Fibroblast of peridontal ligament (primary cell): ENCODE data around the gene LRRC73.
"Not testable (repeated sequence)": the region's sequence is repeated elsewhere in the genome, so short reads cannot be mapped to it uniquely, and the experiment has no call there.

ENCODE experiments used
- DNase-seq: peaks from one replicate; pipeline ENCODE4 v3.0.0-alpha.2; 2010; ENCODE audit errors: extremely low read depth

The LRRC73 gene, protein sequence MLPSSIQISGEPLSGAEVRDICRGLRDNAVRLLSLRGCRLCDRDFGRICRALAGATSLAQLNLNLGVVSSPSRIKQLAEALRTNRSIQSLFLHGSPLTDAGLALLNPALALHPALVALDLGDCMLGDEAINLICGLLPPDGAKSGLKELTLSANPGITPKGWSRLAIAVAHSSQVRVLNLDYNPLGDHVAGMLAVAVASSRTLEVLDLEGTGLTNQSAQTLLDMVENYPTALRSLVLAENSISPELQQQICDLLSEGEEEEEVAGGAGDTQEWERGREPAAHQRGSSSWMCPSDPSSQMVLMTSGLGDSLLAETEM

DNA sequence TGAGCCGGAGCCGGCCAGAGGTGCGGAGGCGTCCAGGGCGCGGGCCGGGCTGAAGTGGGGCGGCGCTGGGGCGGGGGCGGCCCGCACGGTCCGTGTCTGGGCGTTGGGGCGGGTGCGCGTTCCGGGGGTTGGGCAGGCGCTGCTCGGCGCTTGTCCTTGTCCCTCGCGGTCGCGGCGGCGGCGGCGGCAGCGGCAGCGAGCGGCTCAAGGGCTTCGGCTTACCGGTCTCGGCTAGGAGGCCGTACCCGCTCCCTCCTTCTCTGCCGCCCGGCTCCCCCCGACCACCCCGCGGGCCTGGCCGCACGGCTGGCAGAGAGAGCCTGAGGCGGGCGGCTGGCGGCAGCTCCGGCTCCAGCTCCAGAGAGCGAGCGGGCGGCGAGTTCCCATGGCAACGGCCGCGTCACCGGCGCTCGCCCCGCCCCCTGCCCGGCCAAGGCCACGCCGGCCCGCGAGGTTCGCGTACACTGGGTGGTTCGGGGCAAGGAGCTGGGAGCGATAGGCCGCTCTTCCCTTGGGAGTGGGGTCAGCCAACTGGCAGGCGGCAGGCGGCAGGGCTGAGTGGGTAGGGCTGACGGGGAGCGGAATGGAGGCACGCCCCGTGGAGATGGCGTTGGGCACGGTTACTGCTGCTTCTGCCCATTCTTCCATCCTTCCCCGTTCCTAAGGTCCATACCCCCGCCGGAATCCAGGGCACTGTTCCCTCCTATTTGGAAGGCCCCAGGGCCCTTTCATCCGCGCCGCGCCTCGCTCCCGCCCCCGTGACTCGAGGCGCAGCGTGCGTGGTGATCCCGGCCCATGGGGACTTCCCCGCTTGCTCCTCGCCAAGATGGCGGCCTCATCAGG, at the start of gene LRRC73:
TSS of gene LRRC73 (minus strand) at position 363 of the 843 bp plus-strand sequence. CDS start 561 bp downstream, outside the sequence.
- peak; percentile 76 for DNase-seq

DNA sequence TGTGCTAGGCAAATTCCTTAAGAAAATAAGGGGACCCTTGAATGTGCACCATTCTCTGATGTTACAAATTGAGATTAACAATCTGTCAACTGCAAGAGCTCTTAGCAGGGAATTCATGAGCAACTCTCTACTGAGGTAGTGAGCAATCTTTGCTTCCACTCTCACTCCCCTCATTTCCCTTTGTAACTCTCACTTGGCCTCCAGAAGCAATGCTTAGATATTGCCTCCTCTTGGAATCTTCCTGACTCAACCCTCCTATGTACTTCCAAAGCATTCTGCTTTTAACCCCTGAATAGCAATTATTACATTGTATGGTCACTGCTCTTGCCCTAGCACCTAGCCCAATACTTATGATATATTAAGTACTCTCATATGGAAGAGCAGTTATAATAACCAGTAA, 49.2 kb upstream of the LRRC73 start:
- DNase-seq = no peak

DNA sequence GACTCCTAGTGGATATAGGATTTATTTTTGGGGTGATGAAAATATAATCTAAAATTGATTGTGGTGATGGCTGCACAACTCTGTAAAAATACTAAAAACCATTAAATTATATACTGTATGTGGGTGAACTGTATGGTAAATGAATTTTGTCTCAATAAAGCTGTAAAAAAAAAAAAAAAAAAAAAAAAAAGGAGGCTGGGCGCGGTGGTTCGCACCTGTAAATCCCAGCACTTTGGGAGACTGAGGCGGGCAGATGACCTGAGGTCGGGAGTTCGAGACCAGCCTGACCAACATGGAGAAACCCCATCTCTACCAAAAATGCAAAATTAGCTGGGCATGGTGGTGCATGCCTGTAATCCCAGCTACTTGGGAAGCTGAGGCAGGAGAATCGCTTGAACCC, 47.5 kb upstream of the LRRC73 start:
- DNase-seq = not testable (repeated sequence)

DNA sequence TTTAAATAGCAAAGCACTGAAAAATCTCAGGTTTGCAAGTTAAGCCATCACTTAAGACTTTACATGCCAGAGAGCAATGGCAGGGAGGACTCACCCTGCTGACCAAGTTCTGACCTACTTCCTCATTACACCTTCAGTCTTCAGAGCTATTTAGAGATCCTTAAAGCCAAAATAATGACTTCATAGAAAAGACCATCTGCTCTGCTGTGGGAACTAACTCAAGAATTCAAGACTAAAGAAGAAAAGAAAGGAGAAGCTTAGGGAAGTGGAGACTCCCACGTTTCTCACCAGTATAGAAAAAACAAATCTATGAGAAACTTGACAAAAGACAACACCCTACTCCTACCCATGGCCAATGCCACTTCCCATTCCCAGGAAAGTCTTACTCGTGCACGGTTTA, 37.1 kb upstream of the LRRC73 start:
- DNase-seq = no peak

DNA sequence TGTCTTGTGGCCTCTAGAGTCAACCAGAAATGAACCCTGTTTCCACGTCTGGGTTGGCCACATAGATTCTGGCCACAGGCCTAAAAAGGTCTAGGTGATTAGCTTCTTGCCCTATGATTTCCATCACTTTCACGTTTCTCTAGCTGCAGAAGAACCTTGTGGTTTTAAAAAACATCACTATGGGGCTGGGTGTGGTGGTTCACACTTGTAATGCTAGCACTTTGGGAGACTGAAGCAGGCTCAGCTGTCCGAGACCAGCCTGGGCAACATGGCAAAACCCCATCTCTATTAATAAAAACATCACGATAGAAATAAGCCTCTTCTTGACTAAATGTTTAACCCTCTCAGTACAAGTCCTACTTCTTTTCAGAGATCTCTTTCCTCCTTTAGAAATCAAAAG, 34.3 kb upstream of the LRRC73 start:
- DNase-seq = no peak

DNA sequence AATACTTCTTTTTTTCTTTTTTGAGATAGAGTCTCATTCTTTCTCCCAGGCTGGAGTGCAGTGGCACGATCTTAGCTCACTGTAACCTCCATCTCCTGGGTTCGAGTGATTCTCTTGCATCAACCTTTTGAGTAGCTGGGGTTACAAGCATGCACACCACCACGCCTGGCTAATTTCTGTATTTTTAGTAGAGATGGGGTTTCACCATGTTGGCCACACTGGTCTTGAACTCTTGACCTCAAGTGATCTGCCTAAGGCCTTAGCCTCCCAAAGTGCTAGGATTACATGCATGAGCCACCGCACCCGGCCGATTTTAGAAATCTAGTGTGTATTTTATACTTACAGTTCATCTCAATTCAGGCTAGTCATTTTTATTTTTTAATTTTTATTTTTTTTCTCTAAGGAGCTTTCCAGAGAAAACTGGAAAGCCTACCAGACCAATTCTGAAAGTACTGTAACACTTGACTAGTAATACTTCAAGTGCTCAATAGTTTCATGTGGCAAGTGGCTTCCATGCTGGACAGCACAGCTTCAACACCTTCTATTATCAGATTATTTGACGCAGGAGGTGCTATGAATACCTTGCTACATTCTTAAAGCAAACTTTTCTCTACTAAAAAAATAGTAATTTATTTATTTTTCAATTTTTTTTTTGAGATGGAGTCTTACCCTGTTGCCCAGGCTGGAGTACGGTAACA, 31.8 kb upstream of the LRRC73 start:
- no peak for DNase-seq

DNA sequence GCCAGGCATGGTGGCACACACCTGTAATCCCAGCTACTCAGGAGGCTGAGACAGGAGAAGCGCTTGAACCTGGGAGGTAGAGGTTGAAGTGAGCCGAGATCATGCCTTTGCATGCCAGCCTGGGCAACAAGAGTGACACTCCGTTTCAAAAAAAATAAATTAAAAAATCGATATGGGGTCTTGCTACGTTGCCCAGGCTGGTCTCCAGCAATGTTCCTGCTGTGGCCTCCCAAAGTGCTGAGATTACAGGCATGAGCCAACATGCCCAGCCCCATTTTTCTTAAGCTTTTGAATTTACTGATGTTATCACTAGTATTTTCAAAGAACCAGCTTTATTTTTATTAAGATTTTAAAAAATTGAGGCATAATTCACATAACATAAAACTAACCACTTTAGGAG, 30.4 kb upstream of the LRRC73 start:
- no peak for DNase-seq

DNA sequence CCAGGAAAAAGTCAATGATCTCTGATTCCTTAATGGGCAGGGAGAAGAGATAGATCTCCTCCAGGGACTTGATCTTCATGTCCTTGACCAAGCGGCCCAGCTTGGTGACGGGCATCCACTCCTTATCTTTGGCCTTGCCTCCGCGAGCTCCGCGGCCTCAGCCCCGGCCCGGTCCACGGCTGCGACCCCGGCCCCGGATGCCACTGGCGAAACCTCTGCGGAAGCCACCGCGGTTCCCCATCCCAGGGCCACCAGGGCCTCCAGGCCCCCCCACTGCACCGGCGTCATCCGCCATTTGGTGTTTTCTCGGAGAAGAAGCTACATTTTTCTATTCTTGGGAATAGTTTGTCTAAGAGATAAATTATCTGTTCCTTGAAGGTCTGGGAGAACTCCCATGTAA, 29.3 kb upstream of the LRRC73 start:
- DNase-seq = not testable (repeated sequence)

DNA sequence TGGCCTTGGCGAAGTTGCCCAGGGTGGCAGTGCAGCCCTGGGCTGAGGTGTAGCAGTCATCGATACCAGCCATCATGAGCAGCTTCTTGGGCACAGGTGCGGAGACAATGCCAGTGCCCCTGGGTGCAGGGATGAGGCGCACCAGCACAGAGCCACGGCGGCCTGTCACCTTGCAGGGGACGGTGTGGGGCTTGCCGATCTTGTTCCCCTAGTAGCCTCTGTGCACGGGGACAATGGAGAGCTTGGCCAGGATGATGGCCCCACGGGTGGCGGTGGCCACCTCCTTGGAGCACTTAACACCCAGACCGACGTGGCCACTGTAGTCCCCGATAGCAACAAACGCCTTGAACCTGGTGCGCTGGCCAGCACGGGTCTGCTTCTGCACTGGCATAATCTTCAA, 28.8 kb upstream of the LRRC73 start:
- DNase-seq = not testable (repeated sequence)

DNA sequence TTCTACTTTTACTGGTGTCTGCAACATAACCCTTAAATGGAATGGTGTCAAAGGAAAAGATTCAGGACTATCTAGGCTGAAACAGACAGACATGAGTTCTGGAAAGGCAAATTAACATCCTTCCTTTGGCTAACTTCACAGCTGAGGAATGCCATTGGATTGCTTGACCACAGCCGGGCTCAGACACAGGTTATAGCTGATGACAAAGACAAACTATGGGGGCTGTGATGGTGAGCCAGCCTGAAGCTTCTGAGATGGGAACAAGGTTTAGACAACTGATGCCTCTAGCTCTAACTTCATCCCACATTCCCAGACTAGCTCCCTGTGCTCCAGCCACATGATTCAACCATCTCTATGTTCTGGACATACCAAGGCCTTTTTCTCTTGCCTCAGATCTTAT, 22.1 kb upstream of the LRRC73 start:
- DNase-seq = no peak

DNA sequence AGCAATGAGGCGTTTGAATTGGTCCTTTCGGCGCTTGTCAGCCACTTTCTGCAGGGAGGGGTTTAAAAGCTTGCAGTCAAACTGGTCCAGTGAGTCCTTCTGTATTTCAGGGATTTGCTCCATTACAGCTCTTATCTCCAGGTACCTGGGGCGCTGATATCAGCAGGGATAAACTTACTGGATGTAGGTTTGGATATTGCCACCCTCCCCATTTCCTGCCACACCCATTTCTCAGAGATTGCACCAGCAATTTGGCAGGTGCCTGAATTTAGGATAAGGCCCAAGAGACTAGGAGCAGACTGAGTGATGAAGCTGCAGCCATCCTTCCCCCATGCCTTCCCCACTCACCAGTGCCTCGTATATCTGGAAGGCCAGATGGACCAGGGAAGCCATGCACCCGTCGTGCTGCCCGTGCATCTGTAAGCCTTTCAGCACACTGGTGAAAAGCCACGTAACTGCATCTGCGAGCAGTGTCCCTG, 14.4 kb upstream of the LRRC73 start:
- DNase-seq = no peak

DNA sequence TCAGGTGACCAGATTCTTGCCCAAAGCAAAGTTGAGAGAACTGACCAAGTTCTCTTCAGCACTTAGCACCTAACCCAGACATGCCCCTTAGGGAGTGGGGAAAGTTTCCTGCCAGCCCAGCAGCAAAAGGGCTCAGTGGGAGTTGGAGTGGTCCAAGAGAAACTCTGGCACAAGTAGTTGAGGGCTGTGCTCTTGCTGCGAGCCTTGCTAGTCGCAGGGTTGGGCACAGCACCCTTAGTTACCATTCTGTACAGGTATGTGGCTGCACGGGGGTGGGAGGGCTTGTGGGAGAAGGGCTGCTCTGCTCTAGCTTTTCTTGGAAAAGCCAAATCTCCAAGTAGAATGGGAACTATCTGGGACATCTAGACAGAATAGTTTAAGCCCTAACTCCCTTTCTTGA, 13.1 kb upstream of the LRRC73 start:
- DNase-seq = no peak

DNA sequence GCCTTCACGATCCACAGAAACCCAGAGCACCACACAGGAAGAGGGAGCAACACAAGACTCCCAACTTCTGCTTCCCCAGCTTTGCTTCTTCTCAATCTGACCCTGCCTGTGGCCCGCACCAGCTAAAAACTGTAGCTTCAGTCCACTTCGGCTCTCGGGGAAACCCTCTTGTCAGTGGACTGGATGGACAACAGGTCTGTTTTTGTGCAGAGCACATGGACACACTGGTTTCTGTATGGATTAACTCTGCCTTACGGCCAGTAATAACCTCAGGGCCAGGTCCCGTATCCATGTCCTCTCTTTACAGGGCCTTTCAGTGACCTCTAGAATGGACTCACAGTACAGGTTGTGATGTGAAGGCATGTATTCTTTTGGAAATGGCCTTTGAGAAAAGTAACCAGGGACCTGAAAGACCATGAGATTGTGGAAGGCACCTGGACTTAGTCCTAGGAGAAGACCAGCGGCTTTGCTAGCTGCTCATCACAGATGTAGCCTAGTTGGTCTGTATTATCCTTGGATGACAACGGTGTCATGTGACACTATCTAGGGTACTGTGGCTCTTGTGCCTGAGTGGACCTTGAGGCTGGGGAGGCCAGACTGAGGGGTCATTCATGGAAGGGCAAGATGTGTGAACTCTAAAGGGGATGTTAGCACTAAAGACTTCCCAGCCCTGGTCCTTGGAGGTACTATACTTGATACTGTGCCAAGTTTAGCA, 12.6 kb upstream of the LRRC73 start:
- no peak for DNase-seq

DNA sequence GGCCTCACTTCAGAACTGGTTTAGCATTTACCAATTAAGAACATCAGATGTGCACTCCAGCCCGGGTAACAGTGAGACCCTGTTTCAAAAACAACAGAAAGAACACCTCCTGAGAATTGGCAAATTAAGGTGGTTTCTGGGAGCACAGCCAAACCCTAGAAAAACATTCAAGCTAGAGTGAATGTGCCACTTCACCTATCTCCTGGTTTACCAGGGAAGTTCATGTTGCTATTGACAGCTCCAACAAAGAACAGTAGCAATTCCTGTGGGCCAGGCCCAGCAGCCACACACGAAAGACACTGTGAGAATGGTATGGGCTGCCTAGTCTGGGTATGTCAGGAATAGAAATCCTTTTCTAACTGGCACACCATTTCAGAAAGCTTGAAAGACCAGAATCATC, 11.7 kb upstream of the LRRC73 start:
- no peak for DNase-seq

DNA sequence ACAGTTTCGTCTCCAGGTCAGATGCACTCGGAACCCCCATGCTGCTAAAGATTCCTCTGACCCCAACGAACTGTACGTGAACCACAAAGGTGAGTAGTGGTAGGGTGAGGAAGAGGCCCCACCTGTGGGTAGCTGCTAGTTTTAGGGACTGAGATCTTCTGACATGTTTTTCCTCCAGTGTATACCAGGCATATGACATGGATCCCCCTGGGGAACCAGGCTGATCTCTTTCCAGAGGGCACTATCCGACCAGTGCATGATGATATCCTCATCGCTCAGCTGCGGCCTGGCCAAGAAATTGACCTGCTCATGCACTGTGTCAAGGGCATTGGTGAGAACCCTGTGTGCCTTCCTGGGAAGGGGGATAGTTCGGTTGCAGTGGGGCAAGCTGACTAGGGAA, 10.0 kb upstream of the LRRC73 start:
- no peak for DNase-seq

DNA sequence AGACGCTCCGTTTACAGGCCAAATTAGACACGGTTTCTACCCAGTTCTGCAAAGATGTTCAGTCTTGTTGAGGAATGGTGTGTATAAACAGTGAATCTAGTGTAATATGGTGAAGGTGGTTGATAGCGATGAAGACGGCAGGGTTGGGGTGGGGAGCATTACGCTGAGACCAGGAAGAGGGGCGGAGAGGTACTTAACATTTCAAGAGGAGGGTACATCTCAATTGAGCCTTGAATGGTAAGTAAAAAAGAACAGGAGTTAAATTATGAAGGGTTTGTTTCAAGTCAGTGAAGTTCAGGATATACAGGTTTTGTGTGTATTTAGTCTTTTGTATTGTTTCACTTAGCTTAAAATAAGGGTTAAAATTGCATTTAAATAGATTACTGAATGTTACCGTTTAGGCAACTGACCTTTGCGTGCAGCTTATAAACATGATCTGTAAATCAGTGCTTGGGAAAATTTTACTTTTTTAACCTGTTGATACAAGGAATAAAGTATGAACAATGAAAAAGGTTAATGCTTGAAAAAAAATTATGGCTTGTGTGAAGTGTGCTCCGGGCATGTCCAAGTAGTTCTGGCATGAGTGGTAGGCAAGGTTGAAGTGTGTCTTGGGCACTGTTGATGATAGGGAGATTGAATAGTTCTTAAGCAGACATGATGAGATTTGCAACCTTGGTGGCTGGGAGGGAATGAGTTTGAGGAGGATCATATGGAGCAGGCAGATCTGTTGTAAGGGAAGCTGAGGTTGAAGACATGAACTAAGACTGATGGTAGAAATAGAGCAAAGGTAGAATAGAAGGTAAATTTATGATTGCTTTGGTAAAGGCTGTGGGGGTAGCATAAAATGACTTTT, 7.6 kb upstream of the LRRC73 start:
- no peak for DNase-seq

DNA sequence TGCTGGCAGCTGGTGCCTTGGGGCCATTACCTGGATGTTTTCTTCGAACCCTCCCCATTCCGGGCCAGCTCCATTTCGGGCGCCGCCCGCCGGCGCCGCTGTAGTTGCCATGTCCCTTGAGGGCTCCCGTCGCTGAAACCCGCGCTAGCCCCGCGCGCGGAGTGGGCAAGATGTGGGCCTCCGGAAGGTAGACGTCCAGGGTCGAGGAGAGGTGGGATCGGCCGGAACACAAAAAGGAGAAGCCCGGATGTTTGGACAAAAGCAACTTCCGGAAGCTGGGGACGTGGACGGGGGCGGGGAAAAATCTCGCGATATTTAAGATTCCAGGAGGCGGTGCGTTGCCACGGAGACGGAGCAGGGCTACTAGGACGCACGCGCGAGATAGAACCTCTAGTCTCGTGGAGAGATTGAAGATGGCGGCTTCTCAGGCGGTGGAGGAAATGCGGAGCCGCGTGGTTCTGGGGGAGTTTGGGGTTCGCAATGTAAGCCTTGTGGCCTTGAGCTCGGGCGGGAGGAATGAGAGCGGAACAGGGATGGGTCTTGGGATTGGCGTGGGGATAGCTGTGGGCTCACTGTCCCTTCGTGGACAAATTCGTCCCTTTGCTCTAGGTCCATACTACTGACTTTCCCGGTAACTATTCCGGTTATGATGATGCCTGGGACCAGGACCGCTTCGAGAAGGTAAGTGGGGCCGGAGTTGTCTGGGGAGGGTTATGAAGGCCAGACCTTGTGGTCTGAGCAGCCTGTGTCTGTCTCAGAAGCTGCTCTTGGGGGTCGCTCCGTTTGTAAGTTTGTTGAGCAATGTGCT, 6.8 kb upstream of the LRRC73 start, which contains the start of the genes POLR1C and YIPF3:
TSS of gene POLR1C (plus strand) at position 393 of the 808 bp plus-strand sequence. CDS start at position 414, 21 bp downstream.
TSS of gene YIPF3 (minus strand) at position 230 of the 808 bp plus-strand sequence. CDS start at position 111, 119 bp downstream.
- peak; percentile 99 for DNase-seq

DNA sequence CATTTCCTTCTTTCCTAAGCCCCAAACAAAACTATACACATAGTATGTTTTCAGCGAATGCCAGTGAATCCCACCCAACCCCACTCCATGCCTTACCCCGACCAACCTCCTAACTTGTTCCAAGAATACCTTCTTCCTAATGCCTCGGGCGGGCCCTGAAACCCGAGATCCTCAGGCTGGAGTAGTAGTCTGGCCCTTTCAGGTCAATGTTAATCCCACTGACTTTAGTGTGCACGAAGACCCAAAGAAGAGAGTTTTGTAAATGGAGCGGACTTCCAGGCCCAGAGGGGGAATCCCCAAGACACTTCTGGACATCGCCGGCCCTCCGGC, 6.2 kb upstream of the LRRC73 start:
- DNase-seq = peak; percentile 19

DNA sequence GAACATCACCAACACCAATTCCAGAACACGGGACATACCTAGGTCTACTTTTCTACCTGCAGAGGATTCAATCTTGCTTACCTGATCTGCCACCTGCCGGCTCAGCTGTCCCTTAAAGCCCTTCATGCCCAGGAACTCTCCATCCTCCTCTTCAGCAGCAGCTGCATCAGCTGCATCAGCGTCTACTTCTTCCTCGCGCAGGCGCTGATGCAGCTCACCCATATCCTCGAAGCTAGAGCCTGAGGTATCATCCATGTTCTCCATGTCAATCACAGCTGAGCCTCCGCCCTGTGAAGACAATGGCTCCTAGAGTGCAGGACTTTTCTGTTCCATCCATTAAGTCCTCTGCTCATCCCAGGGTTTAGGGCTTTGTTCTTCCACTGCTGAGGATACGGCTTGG, 5.7 kb upstream of the LRRC73 start:
- no peak for DNase-seq
